ENCODE data around the gene LPP. TPM values are rescaled to one million over a fixed set of nuclear protein-coding genes. Genes with fewer than 3 reads are reported as not detected.

Gene LPP
- total and polyA plus RNA-seq, 2 donors from 2014 or later: 6.7 to 233 TPM

GRCh38 chr3:188775412-188775811, 621.5 kb downstream of the LPP start:
- no peak for FAIRE-seq
- no peaks in the 10 kb centered on the region for H3K27me3 ChIP-seq (ENCODE audit: control insufficient read depth, insufficient read depth, low read length)
- H3K27ac ChIP-seq (ENCODE audit: low read depth in 2 of 2, low read length in 2 of 2): no peak overlapping the region
- no peak overlapping the region for H3K4me3 ChIP-seq (ENCODE audit: low read length in 3 of 3)
- H3K9ac ChIP-seq (ENCODE audit: low read length in 3 of 3): no peak overlapping the region
- no peaks in the 10 kb centered on the region for H3K36me3 ChIP-seq (ENCODE audit: control insufficient read depth in 2 of 3, insufficient read depth in 3 of 3, low read length in 3 of 3)
- no peak for DNase-seq
- no peak for TF ChIP-seq CTCF (IDR thresholded peaks at IDR 0.05; ENCODE audit: borderline replicate concordance, extremely low read depth, insufficient read depth)
- intact Hi-C loops (cut with DNase I): no loop called here
- no peaks in the 10 kb centered on the region for H3K9me3 ChIP-seq (ENCODE audit: control insufficient read depth in 2 of 3, insufficient read depth in 1 of 3, low read length in 3 of 3)
- H3K4me1 ChIP-seq (ENCODE audit: control insufficient read depth in 2 of 3, insufficient read depth in 2 of 3, low read depth in 1 of 3, low read length in 3 of 3): peaks cover 0 to 4% (median 0%) of the 10 kb centered on the region in 3 donors

- FAIRE-seq (no peak), DNase-seq (no peak)
- Histone ChIP-seq H3K4me1 (ENCODE audit: control insufficient read depth in 2 of 3, insufficient read depth in 2 of 3, low read depth in 1 of 3, low read length in 3 of 3) (peaks cover 0 to 4% (median 0%) of the 10 kb centered on the region in 3 donors), H3K4me3 (ENCODE audit: low read length in 3 of 3) (no peak overlapping the region), H3K27ac (ENCODE audit: low read depth in 2 of 2, low read length in 2 of 2) (no peak overlapping the region), H3K27me3 (ENCODE audit: control insufficient read depth, insufficient read depth, low read length) (no peaks in the 10 kb centered on the region), H3K9ac (ENCODE audit: low read length in 3 of 3) (no peak overlapping the region), H3K36me3 (ENCODE audit: control insufficient read depth in 2 of 3, insufficient read depth in 3 of 3, low read length in 3 of 3) (no peaks in the 10 kb centered on the region), H3K9me3 (ENCODE audit: control insufficient read depth in 2 of 3, insufficient read depth in 1 of 3, low read length in 3 of 3) (no peaks in the 10 kb centered on the region)
- intact Hi-C loops (cut with DNase I): no loop called here
- TF ChIP-seq CTCF (IDR thresholded peaks at IDR 0.05; ENCODE audit: borderline replicate concordance, extremely low read depth, insufficient read depth): no peak
Observed at GRCh38 chr3:188776447-188776846, 622.5 kb downstream of the LPP start.

GRCh38 chr3:188778091-188778852, 624.3 kb downstream of the LPP start:
- no peaks in the 10 kb centered on the region for H3K4me1 ChIP-seq (ENCODE audit: control insufficient read depth in 2 of 3, insufficient read depth in 2 of 3, low read depth in 1 of 3, low read length in 3 of 3)
- intact Hi-C loops (cut with DNase I): no loop called here

More at GRCh38 chr3:188778091-188778852, 624.3 kb downstream of the LPP start:
- Histone ChIP-seq H3K27ac (ENCODE audit: low read depth in 2 of 2, low read length in 2 of 2) (no peak overlapping the region), H3K9ac (ENCODE audit: low read length in 3 of 3) (no peak overlapping the region), H3K4me3 (ENCODE audit: low read length in 3 of 3) (no peak overlapping the region), H3K27me3 (ENCODE audit: control insufficient read depth, insufficient read depth, low read length) (no peaks in the 10 kb centered on the region), H3K9me3 (ENCODE audit: control insufficient read depth in 2 of 3, insufficient read depth in 1 of 3, low read length in 3 of 3) (no peaks in the 10 kb centered on the region), H3K36me3 (ENCODE audit: control insufficient read depth in 2 of 3, insufficient read depth in 3 of 3, low read length in 3 of 3) (no peaks in the 10 kb centered on the region)
- no peak for FAIRE-seq
- no peak for DNase-seq
- TF ChIP-seq CTCF (IDR thresholded peaks at IDR 0.05; ENCODE audit: borderline replicate concordance, extremely low read depth, insufficient read depth): no peak

Data from kidney (tissue), 14 donors.